ENCODE measurements around the gene TIMP2.

DNA sequence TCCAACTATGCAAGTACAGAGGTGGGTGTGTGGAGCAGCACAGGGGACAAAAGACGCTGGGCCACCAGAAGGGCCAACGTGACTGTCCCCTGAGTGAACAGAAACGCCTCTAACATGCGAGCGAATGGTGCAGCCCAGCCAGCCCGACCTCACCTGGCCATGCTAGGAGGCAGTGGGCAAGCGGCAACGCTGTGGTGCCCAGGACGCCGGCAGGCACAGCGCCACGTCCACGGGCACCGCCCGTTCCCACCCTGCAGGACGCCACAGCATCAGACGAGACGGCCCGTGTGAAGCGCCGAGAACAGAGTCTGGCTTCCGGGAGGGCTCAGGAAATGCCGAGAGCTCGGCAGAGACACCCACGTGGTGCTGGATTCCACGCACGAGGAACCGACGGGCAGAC, 24.4 kb downstream of the TIMP2 start:
- TF ChIP-seq, protein P1, sequence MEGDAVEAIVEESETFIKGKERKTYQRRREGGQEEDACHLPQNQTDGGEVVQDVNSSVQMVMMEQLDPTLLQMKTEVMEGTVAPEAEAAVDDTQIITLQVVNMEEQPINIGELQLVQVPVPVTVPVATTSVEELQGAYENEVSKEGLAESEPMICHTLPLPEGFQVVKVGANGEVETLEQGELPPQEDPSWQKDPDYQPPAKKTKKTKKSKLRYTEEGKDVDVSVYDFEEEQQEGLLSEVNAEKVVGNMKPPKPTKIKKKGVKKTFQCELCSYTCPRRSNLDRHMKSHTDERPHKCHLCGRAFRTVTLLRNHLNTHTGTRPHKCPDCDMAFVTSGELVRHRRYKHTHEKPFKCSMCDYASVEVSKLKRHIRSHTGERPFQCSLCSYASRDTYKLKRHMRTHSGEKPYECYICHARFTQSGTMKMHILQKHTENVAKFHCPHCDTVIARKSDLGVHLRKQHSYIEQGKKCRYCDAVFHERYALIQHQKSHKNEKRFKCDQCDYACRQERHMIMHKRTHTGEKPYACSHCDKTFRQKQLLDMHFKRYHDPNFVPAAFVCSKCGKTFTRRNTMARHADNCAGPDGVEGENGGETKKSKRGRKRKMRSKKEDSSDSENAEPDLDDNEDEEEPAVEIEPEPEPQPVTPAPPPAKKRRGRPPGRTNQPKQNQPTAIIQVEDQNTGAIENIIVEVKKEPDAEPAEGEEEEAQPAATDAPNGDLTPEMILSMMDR (IDR thresholded peaks at IDR 0.05; ENCODE audit: poor library complexity) = no peak
- no peak for TF ChIP-seq EZH2 (IDR thresholded peaks at IDR 0.05; ENCODE audit: borderline replicate concordance)
- TF ChIP-seq EZH2phosphoT487 (IDR thresholded peaks at IDR 0.05; ENCODE audit: low read depth, severe bottlenecking, unreplicated experiment) = no peak
